Ascending aorta (tissue), 2 donors: Measurements from ENCODE around the gene GKN2. TPM values are rescaled to one million over a fixed set of nuclear protein-coding genes. Genes with fewer than 3 reads are reported as not detected.

Experiments used
- DNase-seq, 2 donors: peaks; one replicate each; pipeline ENCODE4 v3.0.0-alpha.2; 2019; ENCODE audit warnings: low spot score in 2 of 2
- H3K27ac ChIP-seq, 2 donors: fragments of 200-600 bp; sonication (generic); one replicate each; pipeline ENCODE4 v1.5.1; 2016 to 2017; ENCODE audit warnings: mild to moderate bottlenecking in 1 of 2
- H3K27me3 ChIP-seq: fragments of 200-600 bp; sonication (generic); one replicate; pipeline ENCODE4 v1.5.1; 2017
- H3K36me3 ChIP-seq, 2 donors: fragments of 200-600 bp; sonication (generic); one replicate each; pipeline ENCODE4 v1.5.1; 2016
- H3K4me1 ChIP-seq, 2 donors: fragments of 200-600 bp; sonication (generic); one replicate each; pipeline ENCODE4 v1.5.1; 2016 to 2017; ENCODE audit warnings: mild to moderate bottlenecking in 1 of 2
- H3K4me3 ChIP-seq, 2 donors: fragments of 200-600 bp; sonication (generic); one replicate each; pipeline ENCODE4 v1.5.1; 2016 to 2017; ENCODE audit warnings: mild to moderate bottlenecking in 1 of 2
- H3K9me3 ChIP-seq, 2 donors: fragments of 200-600 bp; sonication (generic); one replicate each; pipeline ENCODE4 v1.5.1; 2016
- intact Hi-C: fragments of 100-400 bp; cut with DNase I; formaldehyde crosslinking; loops from one replicate; pipeline ENCODE4 v1.15.1; 2023
- total RNA-seq: library from RNA; depleted of rRNA; stranded (reverse); fragments of >200 nt; gene quantifications from one replicate; pipeline ENCODE4 v1.1.0, GENCODE V29; 2016
- TF ChIP-seq, protein P1 (sequence below), 3 experiments: fragments of 200-600 bp in 2 of 3; fragments of 450-650 bp in 1 of 3; sonication (generic) in 2 of 3; IDR thresholded peaks; one replicate each; pipeline ENCODE4 v1.5.1; 2016 to 2019; ENCODE audit warnings: antibody characterized with exemption in 3 of 3, mild to moderate bottlenecking in 1 of 3, moderate library complexity in 1 of 3

Gene GKN2
- total RNA-seq, 1 donor from 2014 or later: 0.75 TPM

DNA sequence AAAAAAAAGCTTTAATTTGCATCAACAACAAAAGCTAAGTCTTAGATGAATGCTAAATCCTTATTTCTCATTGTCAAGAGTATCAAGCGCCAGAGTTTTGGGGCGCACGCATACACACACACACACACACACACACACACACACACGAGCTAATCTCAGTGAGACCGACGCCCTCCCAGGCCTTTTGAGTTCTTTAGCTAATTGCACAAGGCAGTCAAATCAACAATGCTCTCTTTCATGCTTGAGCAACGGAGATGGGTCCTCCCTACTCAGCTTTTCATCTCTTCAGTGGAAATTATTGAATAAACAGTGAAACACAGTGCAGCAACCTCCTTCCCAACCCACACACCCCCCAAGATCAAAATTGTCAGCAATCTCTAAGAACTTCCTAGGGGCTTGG, 41.0 kb upstream of the GKN2 start:
- H3K9me3 ChIP-seq: no peaks in the 10 kb centered on the region
- TF ChIP-seq, protein P1, sequence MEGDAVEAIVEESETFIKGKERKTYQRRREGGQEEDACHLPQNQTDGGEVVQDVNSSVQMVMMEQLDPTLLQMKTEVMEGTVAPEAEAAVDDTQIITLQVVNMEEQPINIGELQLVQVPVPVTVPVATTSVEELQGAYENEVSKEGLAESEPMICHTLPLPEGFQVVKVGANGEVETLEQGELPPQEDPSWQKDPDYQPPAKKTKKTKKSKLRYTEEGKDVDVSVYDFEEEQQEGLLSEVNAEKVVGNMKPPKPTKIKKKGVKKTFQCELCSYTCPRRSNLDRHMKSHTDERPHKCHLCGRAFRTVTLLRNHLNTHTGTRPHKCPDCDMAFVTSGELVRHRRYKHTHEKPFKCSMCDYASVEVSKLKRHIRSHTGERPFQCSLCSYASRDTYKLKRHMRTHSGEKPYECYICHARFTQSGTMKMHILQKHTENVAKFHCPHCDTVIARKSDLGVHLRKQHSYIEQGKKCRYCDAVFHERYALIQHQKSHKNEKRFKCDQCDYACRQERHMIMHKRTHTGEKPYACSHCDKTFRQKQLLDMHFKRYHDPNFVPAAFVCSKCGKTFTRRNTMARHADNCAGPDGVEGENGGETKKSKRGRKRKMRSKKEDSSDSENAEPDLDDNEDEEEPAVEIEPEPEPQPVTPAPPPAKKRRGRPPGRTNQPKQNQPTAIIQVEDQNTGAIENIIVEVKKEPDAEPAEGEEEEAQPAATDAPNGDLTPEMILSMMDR (IDR thresholded peaks at IDR 0.05): no peak
- H3K27me3 ChIP-seq: no peaks in the 10 kb centered on the region
- intact Hi-C loops: no loop called here
- no peak for DNase-seq
- no peak overlapping the region for H3K4me3 ChIP-seq
- H3K4me1 ChIP-seq: no peaks in the 10 kb centered on the region
- H3K36me3 ChIP-seq: no peaks in the 10 kb centered on the region
- no peak overlapping the region for H3K27ac ChIP-seq

DNA sequence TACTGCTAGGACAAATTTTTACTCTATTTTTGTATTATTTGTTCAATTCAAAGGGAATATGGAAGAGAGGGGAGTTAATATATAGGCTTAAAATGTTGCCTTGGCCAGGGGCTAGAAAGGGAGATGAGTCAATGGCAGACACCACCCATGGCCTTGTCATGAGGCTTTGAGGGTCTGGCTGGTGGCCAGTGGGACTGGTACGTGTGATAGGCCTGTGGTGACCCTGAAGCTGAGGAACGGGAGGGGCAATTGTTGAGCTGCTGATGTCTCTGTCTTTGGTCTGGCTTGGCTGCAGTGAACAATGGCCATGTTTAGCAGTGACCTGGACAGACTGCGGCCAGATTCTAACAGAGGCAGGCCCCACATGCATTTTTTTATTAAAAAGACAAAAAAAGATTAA, 40.2 kb upstream of the GKN2 start:
- no peak for DNase-seq
- Histone ChIP-seq H3K9me3 (no peaks in the 10 kb centered on the region), H3K4me3 (no peak overlapping the region), H3K4me1 (no peaks in the 10 kb centered on the region), H3K27ac (no peak overlapping the region), H3K36me3 (no peaks in the 10 kb centered on the region), H3K27me3 (no peaks in the 10 kb centered on the region)
- TF ChIP-seq, protein P1 (IDR thresholded peaks at IDR 0.05): no peak
- intact Hi-C loops: no loop called here

DNA sequence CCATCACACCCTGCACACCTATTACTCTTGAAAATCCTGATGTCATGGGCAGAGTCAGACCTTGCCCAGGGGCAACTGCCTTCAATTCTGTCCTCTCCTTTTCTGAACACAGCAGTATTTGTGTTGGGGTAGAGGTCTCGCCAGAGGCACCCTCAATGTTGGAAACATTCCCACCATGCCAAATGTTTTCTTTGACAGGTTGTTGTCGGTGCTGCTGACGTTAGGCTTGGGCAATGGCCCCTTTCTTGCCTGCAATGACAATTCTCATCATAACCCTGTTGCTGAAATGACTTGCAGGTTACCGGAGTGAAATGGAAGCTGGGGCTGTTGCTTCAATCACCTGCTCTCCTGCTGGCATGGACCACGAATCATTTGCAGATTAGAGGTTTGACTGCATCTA, 39.6 kb upstream of the GKN2 start:
- no peaks in the 10 kb centered on the region for H3K36me3 ChIP-seq
- no peak overlapping the region for H3K4me3 ChIP-seq
- no peaks in the 10 kb centered on the region for H3K9me3 ChIP-seq
- TF ChIP-seq, protein P1 (IDR thresholded peaks at IDR 0.05): no peak
- H3K27me3 ChIP-seq: no peaks in the 10 kb centered on the region
- no peak overlapping the region for H3K27ac ChIP-seq
- intact Hi-C loops: no loop called here
- DNase-seq: no peak
- H3K4me1 ChIP-seq: no peaks in the 10 kb centered on the region

DNA sequence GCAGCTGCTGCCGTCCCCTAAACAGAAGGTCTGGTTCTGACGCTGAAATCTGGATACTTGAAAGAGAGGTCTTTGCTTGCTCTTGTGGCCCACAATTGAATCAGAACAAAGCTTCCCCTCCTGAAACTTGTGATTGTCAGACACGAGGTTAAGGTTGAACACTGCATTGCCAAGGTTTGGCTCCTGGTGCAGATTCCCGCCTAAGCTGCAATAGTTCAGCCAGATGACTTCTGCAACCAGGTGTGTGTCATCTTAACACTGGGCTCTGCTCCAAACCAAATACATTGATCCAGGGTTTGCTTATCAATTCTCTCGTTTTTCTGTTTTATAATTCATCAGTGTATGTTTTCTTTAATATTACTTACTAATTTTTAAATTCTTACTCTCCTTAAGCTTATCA, 36.3 kb upstream of the GKN2 start:
- intact Hi-C loops: no loop called here
- no peak overlapping the region for H3K4me3 ChIP-seq
- no peaks in the 10 kb centered on the region for H3K27me3 ChIP-seq
- no peaks in the 10 kb centered on the region for H3K36me3 ChIP-seq
- DNase-seq: no peak
- H3K9me3 ChIP-seq: no peaks in the 10 kb centered on the region
- TF ChIP-seq, protein P1 (IDR thresholded peaks at IDR 0.05): no peak
- H3K4me1 ChIP-seq: no peaks in the 10 kb centered on the region
- no peak overlapping the region for H3K27ac ChIP-seq

DNA sequence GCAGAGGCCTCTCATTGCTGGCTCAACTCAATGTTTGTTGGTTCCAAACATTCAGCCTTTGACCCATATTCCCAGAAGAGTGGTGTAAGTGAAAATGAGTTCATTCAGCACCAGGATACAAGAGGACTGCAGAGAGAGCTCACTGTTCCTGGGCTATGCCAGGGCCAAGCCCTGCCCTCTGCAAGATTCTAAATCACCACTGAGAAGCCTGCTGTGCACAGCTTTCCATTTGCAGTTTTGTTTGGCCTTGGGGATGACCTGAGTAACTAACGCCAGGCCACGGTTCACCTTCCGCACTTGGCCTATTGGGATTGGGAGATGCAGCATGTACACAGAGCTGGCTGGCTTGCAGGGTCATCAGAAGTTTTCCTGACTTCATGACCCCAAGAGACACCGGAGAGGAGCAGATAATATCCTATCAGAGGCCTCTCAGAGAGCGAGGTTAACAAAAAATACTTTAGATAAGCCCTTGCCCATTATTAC, 34.4 kb upstream of the GKN2 start:
- Histone ChIP-seq H3K27ac (no peak overlapping the region), H3K9me3 (no peaks in the 10 kb centered on the region), H3K27me3 (no peaks in the 10 kb centered on the region), H3K4me1 (no peaks in the 10 kb centered on the region), H3K4me3 (no peak overlapping the region), H3K36me3 (no peaks in the 10 kb centered on the region)
- intact Hi-C loops: no loop called here
- no peak for DNase-seq
- TF ChIP-seq, protein P1 (IDR thresholded peaks at IDR 0.05): no peak

DNA sequence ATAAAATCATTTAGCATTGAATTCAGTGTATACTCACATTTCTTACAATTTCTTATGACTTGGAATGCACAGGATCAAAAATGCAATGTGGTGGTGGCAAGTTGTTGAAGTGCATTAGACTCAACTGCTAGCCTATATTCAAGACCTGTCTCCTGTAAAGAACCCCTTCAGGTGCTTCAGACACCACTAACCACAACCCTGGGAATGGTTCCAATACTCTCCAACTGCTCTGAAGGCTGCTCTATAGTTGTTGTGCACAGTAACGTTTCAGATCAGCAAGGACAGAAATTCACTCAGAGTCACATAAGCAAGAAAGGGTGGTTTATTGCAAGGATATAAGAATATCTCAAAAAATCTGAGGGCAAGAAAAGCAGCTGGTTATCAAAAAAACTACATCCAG, 28.3 kb upstream of the GKN2 start:
- H3K4me3 ChIP-seq: no peak overlapping the region
- no peak for DNase-seq
- TF ChIP-seq, protein P1 (IDR thresholded peaks at IDR 0.05): no peak
- no peaks in the 10 kb centered on the region for H3K27me3 ChIP-seq
- H3K4me1 ChIP-seq: no peaks in the 10 kb centered on the region
- H3K27ac ChIP-seq: no peak overlapping the region
- H3K36me3 ChIP-seq: no peaks in the 10 kb centered on the region
- intact Hi-C loops: no loop called here
- H3K9me3 ChIP-seq: no peaks in the 10 kb centered on the region
